Ishikawa (cell line): Measurements from ENCODE around the gene PARD3.

Source experiments
- CEBPB ChIP-seq: IDR thresholded peaks from 2 replicates; pipeline ENCODE4 v1.6.1; 2012
- CREB1 ChIP-seq: IDR thresholded peaks from 2 replicates; pipeline ENCODE4 v1.6.1; 2012; ENCODE audit warnings: low read depth
- EP300 ChIP-seq: IDR thresholded peaks from 2 replicates; pipeline ENCODE4 v1.6.1; 2012; ENCODE audit warnings: borderline replicate concordance
- FOXM1 ChIP-seq: IDR thresholded peaks from 2 replicates; pipeline ENCODE4 v1.6.1; 2012; ENCODE audit warnings: low read depth, borderline replicate concordance
- RAD21 ChIP-seq: IDR thresholded peaks from 2 replicates; pipeline ENCODE4 v1.6.1; 2012; ENCODE audit warnings: low read depth
- TAF1 ChIP-seq: IDR thresholded peaks from 2 replicates; pipeline ENCODE4 v1.6.1; 2012; ENCODE audit warnings: low read depth, mild to moderate bottlenecking
- USF1 ChIP-seq: IDR thresholded peaks from 2 replicates; pipeline ENCODE4 v1.6.1; 2012
- YY1 ChIP-seq: IDR thresholded peaks from 2 replicates; pipeline ENCODE4 v1.6.1; 2012; ENCODE audit warnings: low read depth
- ZBTB7A ChIP-seq: IDR thresholded peaks from 2 replicates; pipeline ENCODE4 v1.6.1; 2012; ENCODE audit warnings: low read depth
- TF ChIP-seq, protein P1 (sequence below): IDR thresholded peaks from 2 replicates; pipeline ENCODE4 v1.6.1; 2012
- TF ChIP-seq, protein P2 (sequence below): IDR thresholded peaks from 2 replicates; pipeline ENCODE4 v1.6.1; 2012; ENCODE audit warnings: low read depth, mild to moderate bottlenecking

- TF ChIP-seq, protein P1, sequence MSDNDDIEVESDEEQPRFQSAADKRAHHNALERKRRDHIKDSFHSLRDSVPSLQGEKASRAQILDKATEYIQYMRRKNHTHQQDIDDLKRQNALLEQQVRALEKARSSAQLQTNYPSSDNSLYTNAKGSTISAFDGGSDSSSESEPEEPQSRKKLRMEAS = no peak
- no peak for TF ChIP-seq TAF1
- TF ChIP-seq ZBTB7A = no peak
- TF ChIP-seq EP300 = no peak
- TF ChIP-seq RAD21 = no peak
- TF ChIP-seq, protein P2, sequence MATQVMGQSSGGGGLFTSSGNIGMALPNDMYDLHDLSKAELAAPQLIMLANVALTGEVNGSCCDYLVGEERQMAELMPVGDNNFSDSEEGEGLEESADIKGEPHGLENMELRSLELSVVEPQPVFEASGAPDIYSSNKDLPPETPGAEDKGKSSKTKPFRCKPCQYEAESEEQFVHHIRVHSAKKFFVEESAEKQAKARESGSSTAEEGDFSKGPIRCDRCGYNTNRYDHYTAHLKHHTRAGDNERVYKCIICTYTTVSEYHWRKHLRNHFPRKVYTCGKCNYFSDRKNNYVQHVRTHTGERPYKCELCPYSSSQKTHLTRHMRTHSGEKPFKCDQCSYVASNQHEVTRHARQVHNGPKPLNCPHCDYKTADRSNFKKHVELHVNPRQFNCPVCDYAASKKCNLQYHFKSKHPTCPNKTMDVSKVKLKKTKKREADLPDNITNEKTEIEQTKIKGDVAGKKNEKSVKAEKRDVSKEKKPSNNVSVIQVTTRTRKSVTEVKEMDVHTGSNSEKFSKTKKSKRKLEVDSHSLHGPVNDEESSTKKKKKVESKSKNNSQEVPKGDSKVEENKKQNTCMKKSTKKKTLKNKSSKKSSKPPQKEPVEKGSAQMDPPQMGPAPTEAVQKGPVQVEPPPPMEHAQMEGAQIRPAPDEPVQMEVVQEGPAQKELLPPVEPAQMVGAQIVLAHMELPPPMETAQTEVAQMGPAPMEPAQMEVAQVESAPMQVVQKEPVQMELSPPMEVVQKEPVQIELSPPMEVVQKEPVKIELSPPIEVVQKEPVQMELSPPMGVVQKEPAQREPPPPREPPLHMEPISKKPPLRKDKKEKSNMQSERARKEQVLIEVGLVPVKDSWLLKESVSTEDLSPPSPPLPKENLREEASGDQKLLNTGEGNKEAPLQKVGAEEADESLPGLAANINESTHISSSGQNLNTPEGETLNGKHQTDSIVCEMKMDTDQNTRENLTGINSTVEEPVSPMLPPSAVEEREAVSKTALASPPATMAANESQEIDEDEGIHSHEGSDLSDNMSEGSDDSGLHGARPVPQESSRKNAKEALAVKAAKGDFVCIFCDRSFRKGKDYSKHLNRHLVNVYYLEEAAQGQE = no peak
- no peak for TF ChIP-seq CREB1
- TF ChIP-seq USF1 = no peak
- no peak for TF ChIP-seq CEBPB
- no peak for TF ChIP-seq FOXM1
- no peak for TF ChIP-seq YY1
These were observed 695.6 kb downstream of the PARD3 start for GRCh38 chr10:34119456-34119855.
